ENCODE data around the gene PRSS12.
"Not testable (repeated sequence)": the region's sequence is repeated elsewhere in the genome, so short reads cannot be mapped to it uniquely, and the experiment has no call there.

Gene PRSS12

GRCh38 chr4:118352843-118353533 lies at the start of gene PRSS12:
TSS of gene PRSS12 (minus strand) at chr4:118353003. CDS start at chr4:118352720, 283 bp downstream.
- DNase-seq, result peak; percentile 86

- peak; percentile 28 for DNase-seq
These were observed 47.6 kb upstream of the PRSS12 start for GRCh38 chr4:118400356-118400755.

DNA sequence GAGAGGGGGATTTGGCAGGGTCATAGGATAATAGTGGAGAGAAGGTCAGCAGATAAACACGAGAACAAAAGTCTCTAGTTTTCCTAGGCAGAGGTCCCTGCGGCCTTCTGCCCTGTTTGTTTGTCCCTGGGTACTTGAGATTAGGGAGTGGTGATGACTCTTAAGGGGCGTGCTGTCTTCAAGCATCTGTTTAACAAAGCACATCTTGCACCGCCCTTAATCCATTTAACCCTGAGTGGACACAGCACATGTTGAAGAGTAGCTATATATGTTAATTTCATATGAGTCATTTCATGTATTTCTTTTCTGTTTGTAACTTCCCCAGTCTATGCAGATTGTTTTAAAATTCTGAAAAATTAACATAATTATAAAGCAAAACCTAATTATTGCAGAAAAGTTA lies 47.1 kb upstream of the PRSS12 start:
- DNase-seq, result peak; percentile 25

DNA sequence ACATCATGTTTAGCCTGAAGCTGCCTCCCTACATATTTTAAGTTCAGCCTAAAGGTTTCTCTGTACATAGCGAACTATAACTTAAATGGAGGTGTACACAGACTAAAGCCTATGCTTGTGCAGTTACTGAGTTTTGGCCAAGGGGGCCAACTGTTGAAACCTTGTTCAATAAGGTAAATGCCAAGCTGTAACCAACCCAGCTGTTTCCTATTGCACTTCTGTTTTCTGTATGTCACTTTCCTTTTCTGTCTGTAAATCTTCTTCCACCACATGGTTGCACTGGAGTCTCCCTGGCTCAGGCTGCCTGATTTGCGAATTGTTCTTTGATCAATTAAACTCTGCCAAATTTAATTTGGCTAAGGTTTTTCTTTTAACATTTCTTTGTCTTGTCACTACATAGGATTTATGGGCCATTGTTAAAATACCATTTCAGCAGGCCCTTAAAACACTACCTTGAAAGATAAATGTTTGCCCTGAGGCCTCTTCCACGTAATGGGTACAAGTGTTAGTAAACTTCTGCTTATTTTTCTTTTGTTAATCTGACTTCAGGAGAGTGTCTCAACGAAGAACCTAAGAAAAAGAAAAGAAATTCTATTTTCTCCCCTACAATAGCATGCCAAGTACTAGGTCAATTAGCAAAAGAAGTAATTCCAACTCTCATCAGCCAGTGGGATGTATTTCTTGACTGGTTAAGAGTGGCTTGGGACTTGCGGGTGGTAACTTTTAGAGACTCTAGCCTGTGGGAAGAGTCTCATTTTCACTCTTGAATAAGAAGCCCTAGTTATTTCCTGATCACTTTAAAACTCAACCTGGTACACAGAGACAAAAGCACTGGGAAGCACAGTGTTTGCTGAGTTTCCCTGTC lies 45.7 kb upstream of the PRSS12 start:
- no peak for DNase-seq

DNA sequence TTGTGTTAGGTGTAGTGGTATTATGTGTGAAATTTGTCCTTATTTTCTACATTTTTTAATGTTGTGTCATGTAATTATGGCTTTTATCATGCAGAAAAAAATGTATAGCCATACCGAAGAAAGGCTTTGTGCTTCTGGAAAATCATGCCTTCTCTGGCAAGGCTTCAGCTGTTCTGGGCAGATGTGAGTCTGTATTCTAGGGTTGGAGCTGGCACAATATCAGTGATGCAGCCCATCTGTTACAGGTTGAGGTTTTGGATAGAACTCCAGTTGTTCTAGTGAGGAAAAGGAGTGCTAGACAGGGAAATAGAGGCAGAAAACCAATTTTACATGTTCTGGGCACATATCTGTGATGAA lies 44.8 kb upstream of the PRSS12 start:
- no peak for DNase-seq

GRCh38 chr4:118396881-118397622 lies 44.2 kb upstream of the PRSS12 start:
- DNase-seq, result no peak

- no peak for DNase-seq
These were observed 42.3 kb upstream of the PRSS12 start for GRCh38 chr4:118395057-118395644.

DNA sequence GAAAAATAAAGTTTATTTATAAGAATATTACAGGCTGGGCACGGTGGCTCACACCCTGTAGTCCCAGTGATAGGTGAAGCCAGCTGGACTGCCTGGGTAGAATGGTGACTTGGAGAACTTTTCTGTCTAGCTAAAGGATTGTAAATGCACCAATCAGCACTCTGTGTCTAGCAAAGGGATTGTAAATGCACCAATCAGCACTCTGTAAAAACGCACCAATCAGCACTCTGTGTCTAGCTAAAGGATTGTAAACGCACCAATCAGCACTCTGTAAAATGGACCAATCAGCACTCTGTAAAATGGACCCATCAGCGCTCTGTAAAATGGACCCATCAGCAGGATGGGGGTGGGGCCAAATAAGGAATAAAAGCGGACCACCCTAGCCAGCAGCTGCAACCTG lies 39.7 kb upstream of the PRSS12 start:
- DNase-seq, result not testable (repeated sequence)

- DNase-seq, result no peak
These were observed 37.3 kb upstream of the PRSS12 start for GRCh38 chr4:118390121-118390520.

DNA sequence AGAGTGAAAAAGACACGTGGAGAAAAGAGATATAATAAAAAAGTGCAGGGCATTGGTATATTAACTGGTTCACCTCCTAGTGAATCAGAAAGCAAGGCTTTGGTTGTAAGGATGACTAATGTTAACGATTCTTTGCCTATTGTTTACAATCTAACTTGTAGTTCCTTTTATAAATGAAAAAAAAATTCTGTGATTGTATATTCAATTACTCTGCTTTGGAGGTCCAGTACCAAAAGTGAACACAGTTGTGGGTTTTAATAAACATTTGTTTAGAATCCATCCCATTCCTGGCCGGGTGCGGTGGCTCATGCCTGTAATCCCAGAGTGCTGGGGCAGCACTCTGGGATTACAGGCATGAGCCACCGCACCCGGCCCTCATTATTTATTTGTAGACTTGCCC lies 36.9 kb upstream of the PRSS12 start:
- DNase-seq, result peak; percentile 10

- DNase-seq, result no peak
These were observed 35.8 kb upstream of the PRSS12 start for GRCh38 chr4:118388606-118389005.

DNA sequence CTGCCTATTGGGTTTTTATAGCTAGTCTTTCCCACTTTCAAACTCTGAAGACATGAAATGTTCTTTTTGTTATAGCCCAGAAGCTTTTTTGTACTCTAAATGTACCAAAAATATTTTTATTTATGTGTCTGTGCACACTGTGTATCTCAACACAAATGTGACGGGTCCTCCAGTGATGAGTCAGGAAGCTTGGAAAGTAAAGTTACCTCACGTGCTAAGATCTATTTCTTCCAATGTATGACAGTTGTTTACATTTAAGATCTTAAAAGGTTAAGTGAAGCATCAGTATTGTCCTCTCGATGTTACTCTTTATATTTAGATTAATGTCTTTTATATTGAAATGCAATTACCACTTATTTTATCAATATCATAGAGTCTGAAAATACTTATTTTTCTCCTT lies 29.1 kb upstream of the PRSS12 start:
- DNase-seq, result no peak

GRCh38 chr4:118373614-118374255 lies 20.9 kb upstream of the PRSS12 start:
- peak; percentile 73 for DNase-seq

- no peak for DNase-seq
These were observed 19.4 kb upstream of the PRSS12 start for GRCh38 chr4:118372251-118372650.

DNA sequence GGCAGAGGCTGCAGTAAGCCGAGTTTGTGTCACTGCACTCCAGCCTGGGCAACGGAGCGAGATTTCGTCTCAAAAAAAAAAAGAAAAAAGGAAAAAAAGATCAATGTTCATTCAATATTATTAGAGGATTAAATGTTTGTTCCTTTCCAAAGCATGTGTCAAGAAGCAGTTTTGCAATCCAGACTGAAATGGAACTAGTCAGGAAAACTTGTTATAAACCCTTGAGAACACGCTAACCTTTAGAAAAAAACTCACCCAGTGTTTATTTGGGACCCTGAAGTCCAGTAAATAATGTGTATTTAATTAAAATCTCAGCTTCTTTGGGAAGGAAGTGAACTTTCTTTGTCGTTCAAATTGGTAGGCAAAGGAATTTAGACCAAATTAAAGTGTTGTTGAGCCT lies 16.4 kb upstream of the PRSS12 start:
- no peak for DNase-seq

- DNase-seq, result no peak
These were observed 15.1 kb upstream of the PRSS12 start for GRCh38 chr4:118367872-118368271.

DNA sequence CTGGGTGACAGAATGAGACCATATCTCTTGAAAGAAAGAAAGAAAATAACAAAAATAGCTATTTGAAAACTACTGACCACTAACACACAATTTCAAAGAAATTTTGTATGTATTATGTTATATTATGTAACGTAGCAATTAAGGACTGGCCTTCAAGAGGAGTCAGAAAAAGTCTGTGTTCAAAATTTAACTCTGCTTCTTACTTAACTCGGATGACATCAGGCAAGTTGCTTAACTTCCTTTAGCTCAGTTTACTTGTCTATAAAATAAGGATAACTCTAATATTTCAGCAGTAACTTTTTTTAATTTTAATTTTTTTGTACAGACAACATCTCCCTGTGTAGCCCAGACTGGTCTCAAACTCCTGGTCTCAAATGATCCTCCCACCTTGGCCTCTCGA lies 14.6 kb upstream of the PRSS12 start:
- no peak for DNase-seq

DNA sequence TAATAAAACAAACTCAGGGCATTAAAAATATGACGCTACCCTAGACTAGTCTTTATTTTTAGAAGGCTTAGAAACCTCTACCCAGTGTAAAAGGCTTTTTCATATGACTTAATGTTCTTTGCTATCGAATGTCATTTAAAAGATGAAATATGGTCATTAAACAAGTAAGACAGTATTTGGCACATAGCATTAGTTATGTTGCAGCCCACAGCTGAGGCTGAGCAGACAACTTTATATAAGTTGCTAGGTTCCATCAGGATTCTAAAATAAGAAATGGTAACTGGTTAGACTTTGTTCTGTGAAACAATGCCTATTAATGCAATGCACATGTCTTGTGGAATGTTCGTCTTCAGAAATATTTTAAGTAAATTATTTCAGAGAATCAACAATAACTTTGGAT lies 10.4 kb upstream of the PRSS12 start:
- no peak for DNase-seq

- no peak for DNase-seq
These were observed 8.4 kb upstream of the PRSS12 start for GRCh38 chr4:118361192-118361591.

- no peak for DNase-seq
These were observed 7.3 kb upstream of the PRSS12 start for GRCh38 chr4:118360106-118360505.

DNA sequence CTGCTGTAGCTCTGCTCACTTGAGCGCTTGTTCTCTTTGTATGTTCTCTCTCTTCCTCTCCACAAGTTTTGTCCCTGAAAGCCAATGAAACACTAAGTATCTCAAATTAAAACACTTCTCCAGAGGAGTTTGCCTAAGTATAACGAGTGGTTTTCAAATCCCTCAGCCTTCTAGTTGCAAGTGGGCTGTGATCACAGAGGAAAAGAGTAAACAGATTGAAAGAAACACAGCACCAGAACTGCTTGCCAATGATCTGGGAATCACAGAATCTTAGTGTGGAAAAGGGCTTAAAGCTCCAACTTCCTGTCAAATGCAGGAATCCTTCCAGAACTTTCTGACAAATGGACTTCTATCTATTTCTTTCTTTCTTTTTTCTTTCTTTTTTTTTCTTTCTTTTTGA lies 4.8 kb upstream of the PRSS12 start:
- DNase-seq, result no peak

- no peak for DNase-seq
These were observed 3.9 kb upstream of the PRSS12 start for GRCh38 chr4:118356731-118357130.

- no peak for DNase-seq
These were observed 3.3 kb upstream of the PRSS12 start for GRCh38 chr4:118356111-118356510.

Data from EL (cell line).